ENCODE results near the gene MED7.

The MED7 gene

DNA sequence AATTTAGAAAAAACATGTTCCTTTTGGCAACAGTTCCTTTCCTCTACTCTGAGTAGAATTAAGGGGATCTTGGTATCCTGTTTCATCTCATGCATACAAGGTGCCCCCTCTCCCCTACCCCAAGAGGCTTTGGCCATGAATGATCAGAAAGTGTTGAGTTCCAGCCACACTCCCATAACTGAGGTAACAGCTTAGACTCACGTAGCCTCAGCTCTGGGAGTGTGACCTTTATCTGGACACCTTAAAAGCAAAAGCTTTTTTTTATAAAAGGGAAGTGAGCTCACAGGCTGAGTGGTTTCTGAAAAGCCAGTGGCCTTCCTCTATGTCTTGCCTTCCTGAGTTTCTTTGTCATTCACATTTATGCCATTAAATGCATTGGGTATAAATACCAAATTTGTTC is 32.9 kb downstream of the MED7 start:
- no peak overlapping the region for H3K27ac ChIP-seq (ENCODE audit: low read depth, low read length)
- no peaks in the 10 kb centered on the region for H3K27me3 ChIP-seq (ENCODE audit: control insufficient read depth in 5 of 5, insufficient read depth in 4 of 5, low read length in 5 of 5)
- H3K9me3 ChIP-seq (ENCODE audit: control insufficient read depth in 5 of 5, low read length in 5 of 5) = no peaks in the 10 kb centered on the region
- H3K36me3 ChIP-seq (ENCODE audit: control insufficient read depth in 5 of 5, insufficient read depth in 5 of 5, low read length in 5 of 5) = no peaks in the 10 kb centered on the region
- no peak overlapping the region for H3K9ac ChIP-seq (ENCODE audit: low read length in 5 of 5)
- H3K4me3 ChIP-seq (ENCODE audit: low read depth in 1 of 5, low read length in 5 of 5) = no peak overlapping the region
- H3K4me1 ChIP-seq (ENCODE audit: control insufficient read depth in 5 of 5, insufficient read depth in 5 of 5, low read length in 5 of 5) = peaks cover 0 to 9% (median 7%) of the 10 kb centered on the region in 5 donors

DNA sequence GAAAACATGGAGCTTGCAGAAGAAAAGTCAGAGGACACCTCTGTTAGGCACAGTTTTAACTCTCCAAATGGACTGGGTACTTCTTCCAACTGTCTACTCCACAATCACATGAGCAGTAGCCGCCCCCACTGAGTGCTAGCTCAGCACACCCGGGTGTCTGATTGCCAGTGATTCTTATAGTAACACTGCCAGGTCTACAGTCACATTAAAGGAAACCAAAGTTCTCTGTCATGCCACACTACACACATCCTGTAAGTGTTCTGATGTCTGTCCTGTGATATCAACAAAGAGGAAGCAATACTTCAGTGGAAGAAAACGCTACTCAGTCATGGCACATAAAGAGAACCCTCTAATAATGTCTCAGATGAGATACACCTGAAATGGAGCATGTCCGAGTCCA is 33.7 kb downstream of the MED7 start, which contains the start of gene HAVCR2:
Gene HAVCR2 (minus strand): TSS at position 69 of the 400 bp plus-strand sequence. CDS start 61 bp downstream, at position 8.
- Histone ChIP-seq H3K4me1 (ENCODE audit: control insufficient read depth in 5 of 5, insufficient read depth in 5 of 5, low read length in 5 of 5) (peaks cover 0 to 9% (median 7%) of the 10 kb centered on the region in 5 donors), H3K27me3 (ENCODE audit: control insufficient read depth in 5 of 5, insufficient read depth in 4 of 5, low read length in 5 of 5) (no peaks in the 10 kb centered on the region), H3K9ac (ENCODE audit: low read length in 5 of 5) (peak within 1 kb of the TSS in 1 of 5 donors; percentile 51), H3K36me3 (ENCODE audit: control insufficient read depth in 5 of 5, insufficient read depth in 5 of 5, low read length in 5 of 5) (no peaks in the 10 kb centered on the region), H3K4me3 (ENCODE audit: low read depth in 1 of 5, low read length in 5 of 5) (peak within 1 kb of the TSS; percentile 1 to 57 (median 40)), H3K27ac (ENCODE audit: low read depth, low read length) (no peak within 1 kb of the TSS), H3K9me3 (ENCODE audit: control insufficient read depth in 5 of 5, low read length in 5 of 5) (no peaks in the 10 kb centered on the region)

DNA sequence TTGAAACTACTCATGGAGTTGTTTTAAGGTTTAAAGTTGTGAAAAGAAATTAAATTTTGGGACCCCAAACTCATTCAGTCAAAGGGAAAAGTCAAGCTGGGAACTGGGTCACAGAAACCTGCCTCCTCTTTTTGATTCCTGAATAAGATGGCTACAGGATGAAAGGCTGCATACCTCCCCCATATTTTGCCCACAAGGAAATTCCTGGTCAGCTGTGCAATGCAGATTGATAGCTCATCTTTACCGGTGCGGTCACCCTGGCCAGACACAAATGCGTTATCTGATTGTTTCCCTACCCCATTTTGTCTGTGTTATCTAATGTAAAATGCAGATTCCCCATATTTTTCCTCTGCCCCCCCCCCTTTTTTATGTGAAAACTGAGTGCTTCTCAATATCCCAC is 35.2 kb downstream of the MED7 start:
- H3K9me3 ChIP-seq (ENCODE audit: control insufficient read depth in 5 of 5, low read length in 5 of 5) = no peaks in the 10 kb centered on the region
- H3K9ac ChIP-seq (ENCODE audit: low read length in 5 of 5) = no peak overlapping the region
- H3K4me3 ChIP-seq (ENCODE audit: low read depth in 1 of 5, low read length in 5 of 5) = peak overlapping the region in 4 of 5 donors; percentile 11 to 34 (median 26)
- H3K27ac ChIP-seq (ENCODE audit: low read depth, low read length) = no peak overlapping the region
- peaks cover 0 to 9% (median 0%) of the 10 kb centered on the region in 5 donors for H3K4me1 ChIP-seq (ENCODE audit: control insufficient read depth in 5 of 5, insufficient read depth in 5 of 5, low read length in 5 of 5)
- H3K36me3 ChIP-seq (ENCODE audit: control insufficient read depth in 5 of 5, insufficient read depth in 5 of 5, low read length in 5 of 5) = no peaks in the 10 kb centered on the region
- H3K27me3 ChIP-seq (ENCODE audit: control insufficient read depth in 5 of 5, insufficient read depth in 4 of 5, low read length in 5 of 5) = no peaks in the 10 kb centered on the region

GRCh38 chr5:157106630-157107461 is 35.8 kb downstream of the MED7 start:
- peak overlapping the region in 4 of 5 donors; percentile 23 to 53 (median 28) for H3K4me3 ChIP-seq (ENCODE audit: low read depth in 1 of 5, low read length in 5 of 5)
- H3K4me1 ChIP-seq (ENCODE audit: control insufficient read depth in 5 of 5, insufficient read depth in 5 of 5, low read length in 5 of 5) = peaks cover 0 to 9% (median 0%) of the 10 kb centered on the region in 5 donors
- H3K9ac ChIP-seq (ENCODE audit: low read length in 5 of 5) = peak overlapping the region in 3 of 5 donors; percentile 2 to 25 (median 16)
- H3K36me3 ChIP-seq (ENCODE audit: control insufficient read depth in 5 of 5, insufficient read depth in 5 of 5, low read length in 5 of 5) = no peaks in the 10 kb centered on the region
- H3K27ac ChIP-seq (ENCODE audit: low read depth, low read length) = peak overlapping the region; percentile 16
- no peaks in the 10 kb centered on the region for H3K9me3 ChIP-seq (ENCODE audit: control insufficient read depth in 5 of 5, low read length in 5 of 5)
- H3K27me3 ChIP-seq (ENCODE audit: control insufficient read depth in 5 of 5, insufficient read depth in 4 of 5, low read length in 5 of 5) = no peaks in the 10 kb centered on the region

DNA sequence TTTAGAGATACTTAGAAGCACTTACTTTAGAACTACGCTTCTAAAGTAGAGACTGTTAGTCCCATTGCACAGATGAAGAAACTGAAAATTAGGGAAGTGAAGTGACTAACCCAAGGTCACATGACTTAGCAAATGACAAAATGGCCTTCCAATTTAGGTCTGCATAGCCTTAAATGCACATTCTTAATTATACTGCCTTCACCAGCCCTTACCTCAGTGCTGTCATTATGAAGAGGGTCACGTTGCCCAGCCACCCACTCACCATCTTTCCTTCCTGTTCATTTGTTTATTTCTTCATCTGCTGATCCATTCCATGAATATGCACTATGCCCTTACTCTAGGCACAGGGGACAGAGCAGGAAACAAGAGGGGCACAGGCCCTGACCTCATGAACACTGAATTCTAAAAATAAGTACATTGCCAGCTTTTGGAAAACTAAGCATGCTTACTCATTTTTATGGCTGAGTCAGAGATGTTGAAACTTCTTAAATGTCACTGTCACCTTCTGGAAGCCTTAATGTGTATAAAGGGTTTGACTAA is 42.5 kb downstream of the MED7 start:
- H3K9me3 ChIP-seq (ENCODE audit: control insufficient read depth in 5 of 5, low read length in 5 of 5) = no peaks in the 10 kb centered on the region
- peaks cover 0 to 10% (median 0%) of the 10 kb centered on the region in 5 donors for H3K4me1 ChIP-seq (ENCODE audit: control insufficient read depth in 5 of 5, insufficient read depth in 5 of 5, low read length in 5 of 5)
- peaks cover 0 to 2% (median 0%) of the 10 kb centered on the region in 5 donors for H3K36me3 ChIP-seq (ENCODE audit: control insufficient read depth in 5 of 5, insufficient read depth in 5 of 5, low read length in 5 of 5)
- H3K4me3 ChIP-seq (ENCODE audit: low read depth in 1 of 5, low read length in 5 of 5) = peak overlapping the region in 1 of 5 donors; percentile 22
- H3K27me3 ChIP-seq (ENCODE audit: control insufficient read depth in 5 of 5, insufficient read depth in 4 of 5, low read length in 5 of 5) = no peaks in the 10 kb centered on the region
- no peak overlapping the region for H3K27ac ChIP-seq (ENCODE audit: low read depth, low read length)
- no peak overlapping the region for H3K9ac ChIP-seq (ENCODE audit: low read length in 5 of 5)

DNA sequence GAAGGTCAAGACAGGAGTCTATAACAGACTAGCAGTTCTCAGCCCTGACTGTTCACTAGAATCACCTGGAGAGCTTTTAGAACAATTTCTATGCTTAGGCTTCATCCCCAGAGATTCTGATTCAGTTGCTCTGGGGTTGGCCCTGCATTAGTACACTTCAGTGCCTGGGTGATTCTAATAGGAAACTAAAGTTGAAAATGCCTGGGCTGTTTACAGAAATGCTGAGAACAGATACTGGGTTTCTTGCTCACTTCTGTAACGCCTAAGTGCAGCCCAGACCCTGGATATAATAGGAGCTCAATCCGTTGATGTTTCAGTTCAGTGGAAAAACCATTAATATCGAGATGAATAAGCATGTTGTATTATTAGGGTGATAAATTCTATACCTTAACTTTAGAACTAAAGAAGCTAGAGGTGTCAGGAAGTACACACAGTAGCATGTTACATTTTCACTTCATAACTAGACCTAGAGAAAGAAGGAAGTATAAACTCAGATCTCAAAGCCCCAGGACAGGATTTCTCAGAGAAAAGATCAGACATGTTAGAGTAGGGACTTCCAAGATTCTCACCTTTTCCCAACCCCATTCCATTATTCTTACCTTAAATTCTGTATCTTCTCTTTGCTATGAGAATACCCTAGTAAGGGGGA is 54.2 kb downstream of the MED7 start:
- H3K4me3 ChIP-seq (ENCODE audit: low read depth in 1 of 5, low read length in 5 of 5) = no peak overlapping the region
- H3K9ac ChIP-seq (ENCODE audit: low read length in 5 of 5) = no peak overlapping the region
- H3K27ac ChIP-seq (ENCODE audit: low read depth, low read length) = peak overlapping the region; percentile 16
- H3K27me3 ChIP-seq (ENCODE audit: control insufficient read depth in 5 of 5, insufficient read depth in 4 of 5, low read length in 5 of 5) = no peaks in the 10 kb centered on the region
- peaks cover 0 to 8% (median 6%) of the 10 kb centered on the region in 5 donors for H3K4me1 ChIP-seq (ENCODE audit: control insufficient read depth in 5 of 5, insufficient read depth in 5 of 5, low read length in 5 of 5)
- H3K36me3 ChIP-seq (ENCODE audit: control insufficient read depth in 5 of 5, insufficient read depth in 5 of 5, low read length in 5 of 5) = peaks cover 0 to 18% (median 5%) of the 10 kb centered on the region in 5 donors
- H3K9me3 ChIP-seq (ENCODE audit: control insufficient read depth in 5 of 5, low read length in 5 of 5) = no peaks in the 10 kb centered on the region

All from subcutaneous abdominal adipose tissue (tissue), 5 donors.